Smooth muscle cell (in vitro differentiated cells): ENCODE results near the gene ACAT1. TPM values are rescaled to one million over a fixed set of nuclear protein-coding genes. Genes with fewer than 3 reads are reported as not detected.
"Not testable (repeated sequence)": the region's sequence is repeated elsewhere in the genome, so short reads cannot be mapped to it uniquely, and the experiment has no call there.

ENCODE experiments used
- DNase-seq: peaks from one replicate; lab custom pipeline; 2025; ENCODE audit not compliant: unreplicated experiment; lab: John Stamatoyannopoulos, UW
- H2AFZ ChIP-seq: fragments of 200-600 bp; sonication (generic); 2 replicates; pipeline ENCODE4 v1.6.0; 2016; ENCODE audit warnings: antibody characterized with exemption, low read depth, mild to moderate bottlenecking
- H3F3A ChIP-seq: fragments of 200-600 bp; sonication (generic); 2 replicates; pipeline ENCODE4 v1.6.0; 2017; ENCODE audit warnings: antibody characterized with exemption, low read depth
- H3K27ac ChIP-seq: fragments of 200-600 bp; sonication (generic); 2 replicates; pipeline ENCODE4 v1.5.1; 2016; ENCODE audit warnings: low read depth, mild to moderate bottlenecking
- H3K27me3 ChIP-seq: fragments of 200-600 bp; sonication (generic); 2 replicates; pipeline ENCODE4 v1.6.1; 2016; ENCODE audit warnings: low read depth, mild to moderate bottlenecking
- H3K36me3 ChIP-seq: fragments of 200-600 bp; sonication (generic); 2 replicates; pipeline ENCODE4 v1.5.1; 2016; ENCODE audit warnings: low read depth
- H3K4me1 ChIP-seq: fragments of 200-600 bp; sonication (generic); 2 replicates; pipeline ENCODE4 v1.5.1; 2016; ENCODE audit warnings: low read depth
- H3K4me2 ChIP-seq: fragments of 200-600 bp; sonication (generic); 2 replicates; pipeline ENCODE4 v1.6.0; 2016; ENCODE audit warnings: mild to moderate bottlenecking
- H3K4me3 ChIP-seq: fragments of 200-600 bp; sonication (generic); 2 replicates; pipeline ENCODE4 v1.5.1; 2016; ENCODE audit warnings: mild to moderate bottlenecking
- H3K79me2 ChIP-seq: fragments of 200-600 bp; sonication (generic); 2 replicates; pipeline ENCODE4 v1.6.0; 2016; ENCODE audit warnings: low read depth, mild to moderate bottlenecking
- H3K9ac ChIP-seq: fragments of 200-600 bp; sonication (generic); 2 replicates; pipeline ENCODE4 v1.6.0; 2016; ENCODE audit warnings: low read depth
- H3K9me3 ChIP-seq: fragments of 200-600 bp; sonication (generic); replicated peaks from 2 replicates; pipeline ENCODE4 v1.5.1; 2016; ENCODE audit warnings: low read depth
- H4K20me1 ChIP-seq: fragments of 200-600 bp; sonication (generic); 2 replicates; pipeline ENCODE4 v1.6.0; 2016; ENCODE audit warnings: low read depth
- WGBS: methylation state at CpG from one replicate; pipeline ENCODE4 v1.1.7; 2016; ENCODE audit warnings: low lambda C conversion rate; 5-methylcytosine and 5-hydroxymethylcytosine counted together
- polyA plus RNA-seq: library from polyadenylated mRNA; unstranded; fragments of >200 nt; fragmentation: Nextera tagmentation; extraction: Ambion mirVana; gene quantifications from 2 replicates; pipeline ENCODE4 v1.2.1, GENCODE V29; 2016
- total RNA-seq: library from RNA; depleted of rRNA; stranded (reverse); fragments of >200 nt; gene quantifications from 2 replicates; pipeline ENCODE4 v1.2.3, GENCODE V29; 2014
- TF ChIP-seq, protein P1 (sequence below): fragments of 200-600 bp; sonication (generic); IDR thresholded peaks from 2 replicates; pipeline ENCODE4 v1.5.1; 2017; ENCODE audit warnings: borderline replicate concordance, mild to moderate bottlenecking, antibody characterized with exemption; ENCODE audit not compliant: insufficient read depth, poor library complexity, severe bottlenecking

The ACAT1 gene
- total and polyA plus RNA-seq, 2 experiments from 2014 or later = 25.1 to 63.2 TPM

DNA sequence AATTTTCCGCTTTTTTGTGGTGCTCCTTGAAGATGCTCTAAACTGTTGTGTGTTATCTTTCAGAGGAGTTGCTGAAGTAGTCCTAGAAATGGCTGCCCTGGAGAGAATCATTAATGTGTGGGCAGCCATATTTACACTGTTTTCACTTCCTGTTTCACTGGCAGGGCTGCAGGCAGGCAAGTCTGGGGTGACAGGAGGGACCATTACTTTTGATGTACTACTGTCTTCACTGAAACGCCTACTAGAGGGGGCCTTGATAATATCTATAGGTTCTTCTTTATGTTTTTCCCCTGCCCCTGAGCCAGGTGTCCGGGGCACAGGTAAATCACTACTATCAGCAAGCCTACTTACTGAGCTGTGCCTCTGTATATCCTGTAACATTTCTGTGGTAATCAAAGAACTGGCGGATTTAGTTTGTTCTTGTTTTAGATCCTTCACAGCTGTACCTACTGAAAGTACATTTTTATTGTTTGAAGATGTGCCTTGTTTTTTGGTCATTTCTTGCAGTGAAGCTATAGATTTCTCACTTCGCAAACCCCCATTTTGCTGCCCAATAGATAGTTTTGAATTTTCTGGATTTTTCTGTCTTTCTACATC, 39.7 kb downstream of the ACAT1 start:
- no peak overlapping the region for H3K4me3 ChIP-seq
- H3K27ac ChIP-seq = no peak overlapping the region
- no peaks in the 10 kb centered on the region for H3K4me1 ChIP-seq
- H3F3A ChIP-seq = no peaks in the 10 kb centered on the region
- 98% methylated on average over 5 of the region's 5 CpGs for WGBS
- no peaks in the 10 kb centered on the region for H3K27me3 ChIP-seq
- H3K79me2 ChIP-seq = no peaks in the 10 kb centered on the region
- H2AFZ ChIP-seq = no peak overlapping the region
- H3K36me3 ChIP-seq = peaks cover 29% of the 10 kb centered on the region
- no peaks in the 10 kb centered on the region for H3K9me3 ChIP-seq
- H4K20me1 ChIP-seq = no peaks in the 10 kb centered on the region
- H3K9ac ChIP-seq = no peak overlapping the region
- TF ChIP-seq, protein P1, sequence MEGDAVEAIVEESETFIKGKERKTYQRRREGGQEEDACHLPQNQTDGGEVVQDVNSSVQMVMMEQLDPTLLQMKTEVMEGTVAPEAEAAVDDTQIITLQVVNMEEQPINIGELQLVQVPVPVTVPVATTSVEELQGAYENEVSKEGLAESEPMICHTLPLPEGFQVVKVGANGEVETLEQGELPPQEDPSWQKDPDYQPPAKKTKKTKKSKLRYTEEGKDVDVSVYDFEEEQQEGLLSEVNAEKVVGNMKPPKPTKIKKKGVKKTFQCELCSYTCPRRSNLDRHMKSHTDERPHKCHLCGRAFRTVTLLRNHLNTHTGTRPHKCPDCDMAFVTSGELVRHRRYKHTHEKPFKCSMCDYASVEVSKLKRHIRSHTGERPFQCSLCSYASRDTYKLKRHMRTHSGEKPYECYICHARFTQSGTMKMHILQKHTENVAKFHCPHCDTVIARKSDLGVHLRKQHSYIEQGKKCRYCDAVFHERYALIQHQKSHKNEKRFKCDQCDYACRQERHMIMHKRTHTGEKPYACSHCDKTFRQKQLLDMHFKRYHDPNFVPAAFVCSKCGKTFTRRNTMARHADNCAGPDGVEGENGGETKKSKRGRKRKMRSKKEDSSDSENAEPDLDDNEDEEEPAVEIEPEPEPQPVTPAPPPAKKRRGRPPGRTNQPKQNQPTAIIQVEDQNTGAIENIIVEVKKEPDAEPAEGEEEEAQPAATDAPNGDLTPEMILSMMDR = no peak
- H3K4me2 ChIP-seq = no peak overlapping the region
- no peak for DNase-seq

DNA sequence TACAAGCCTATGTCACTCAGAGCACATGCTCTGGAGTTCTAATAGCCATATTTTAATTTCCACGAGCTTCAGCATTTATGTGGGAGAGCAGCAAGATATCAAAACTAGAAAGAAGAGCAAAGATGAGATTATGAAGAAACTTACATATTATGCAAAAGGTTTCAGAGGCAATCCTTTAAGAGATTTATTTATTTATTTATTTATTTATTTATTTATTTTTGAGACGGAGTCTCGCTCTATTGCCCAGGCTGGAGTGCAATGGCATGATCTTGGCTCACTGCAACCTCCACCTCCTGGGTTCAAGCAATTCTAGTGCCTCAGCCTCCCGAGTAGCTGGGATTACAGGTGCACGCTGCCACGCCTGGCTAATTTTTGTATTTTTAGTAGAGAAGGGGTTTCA, 41.5 kb downstream of the ACAT1 start:
- H3K79me2 ChIP-seq, H3K27me3 ChIP-seq, H3K9me3 ChIP-seq, H3F3A ChIP-seq, H3K27ac ChIP-seq, DNase-seq, H2AFZ ChIP-seq, H3K4me2 ChIP-seq, H3K4me3 ChIP-seq, H3K4me1 ChIP-seq, H4K20me1 ChIP-seq, H3K9ac ChIP-seq: not testable (repeated sequence)
- H3K36me3 ChIP-seq = peaks cover 25% of the 10 kb centered on the region
- 97% methylated on average over 6 of the region's 6 CpGs for WGBS

DNA sequence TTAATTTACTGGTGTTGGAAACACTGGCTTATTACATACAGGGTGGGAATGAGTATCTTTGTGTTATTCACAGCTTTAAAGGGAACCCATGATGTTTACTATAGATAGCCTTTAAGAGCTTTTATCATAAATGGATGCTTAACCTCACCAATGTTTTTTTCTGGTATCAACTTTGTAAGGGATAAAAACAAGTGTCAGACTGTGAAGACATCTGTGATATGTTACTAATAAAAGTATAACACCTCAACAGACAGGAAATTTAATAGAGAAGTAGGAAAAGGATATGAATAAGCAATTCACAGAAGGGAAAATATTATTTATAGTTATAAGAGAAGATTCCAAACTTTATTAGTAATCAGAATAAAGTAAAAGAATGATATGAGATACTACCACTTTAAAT, 46.3 kb downstream of the ACAT1 start:
- Histone ChIP-seq H3K9me3 (no peaks in the 10 kb centered on the region), H3K4me2 (no peak overlapping the region), H3K79me2 (no peaks in the 10 kb centered on the region), H3K27ac (no peak overlapping the region), H3K4me3 (no peak overlapping the region), H2AFZ (no peak overlapping the region), H3K9ac (no peak overlapping the region), H3K4me1 (no peaks in the 10 kb centered on the region), H3K36me3 (peaks cover 21% of the 10 kb centered on the region), H4K20me1 (no peaks in the 10 kb centered on the region), H3F3A (no peaks in the 10 kb centered on the region), H3K27me3 (no peaks in the 10 kb centered on the region)
- no peak for DNase-seq
- TF ChIP-seq, protein P1 = no peak

GRCh38 chr11:108170184-108170583, 48.8 kb downstream of the ACAT1 start:
- Histone ChIP-seq H3K4me3 (no peak overlapping the region), H3K27ac (no peak overlapping the region), H2AFZ (no peak overlapping the region), H3K4me1 (no peaks in the 10 kb centered on the region), H3F3A (no peaks in the 10 kb centered on the region), H3K9ac (no peak overlapping the region), H3K9me3 (no peaks in the 10 kb centered on the region), H3K27me3 (no peaks in the 10 kb centered on the region), H3K36me3 (peaks cover 14% of the 10 kb centered on the region), H3K79me2 (no peaks in the 10 kb centered on the region), H4K20me1 (no peaks in the 10 kb centered on the region), H3K4me2 (no peak overlapping the region)
- TF ChIP-seq, protein P1 = no peak
- WGBS = 92% methylated on average over 2 of the region's 2 CpGs
- no peak for DNase-seq
